ENCODE measurements around the gene NPHS1.

Gene NPHS1

GRCh38 chr19:35783469-35784434 lies 68.6 kb downstream of the NPHS1 start:
- Histone ChIP-seq H3K4me3 (ENCODE audit: low read depth, low read length) (no peak overlapping the region), H3K36me3 (ENCODE audit: control insufficient read depth in 2 of 2, insufficient read depth in 1 of 2, low read length in 2 of 2) (peaks cover 38 to 42% of the 10 kb centered on the region in 2 experiments), H3K27ac (ENCODE audit: extremely low read depth, low read depth, low read length) (no peak overlapping the region), H3K4me1 (ENCODE audit: control insufficient read depth, insufficient read depth, low read length) (no peaks in the 10 kb centered on the region), H3K9me3 (ENCODE audit: control insufficient read depth, insufficient read depth, low read depth, low read length) (no peaks in the 10 kb centered on the region)
- ChIA-PET POLR2A (interaction anchor here (0.7 to 1.1 kb wide), 3 partner anchors 24 to 38 kb away, joined by 3 to 8 read pairs (median 5); partner anchors contain the start of genes LIN37, PSENEN and U2AF1L4), CTCF (no interaction called here)
- 0 out of 2 replicates have a peak, but pooled peaks have one; percentile 10 for TF ChIP-seq HIC1 (tag by site-specific recombination; IDR thresholded peaks at IDR 0.05)
- no peak for TF ChIP-seq ZNF544 (tag by site-specific recombination; IDR thresholded peaks at IDR 0.05)
- 0 out of 2 replicates have a peak, but pooled peaks have one; percentile 17 for TF ChIP-seq ZEB2 (tag by site-specific recombination; IDR thresholded peaks at IDR 0.05)
- no peak for TF ChIP-seq ZNF239 (tag by site-specific recombination; IDR thresholded peaks at IDR 0.05)
- TF ChIP-seq ZNF341 (tag by site-specific recombination; IDR thresholded peaks at IDR 0.05; ENCODE audit: low read depth): peak; percentile 69
- no peak for TF ChIP-seq ZNF776 (tag by site-specific recombination; IDR thresholded peaks at IDR 0.05; ENCODE audit: borderline replicate concordance)
- peak; percentile 54; the same call in 1 of the 2 replicates for TF ChIP-seq ZBTB10 (tag by site-specific recombination; IDR thresholded peaks at IDR 0.05)
- no peak for TF ChIP-seq ZBTB21 (tag by site-specific recombination; IDR thresholded peaks at IDR 0.05)
- TF ChIP-seq GLIS2 (tag by site-specific recombination; IDR thresholded peaks at IDR 0.05): peak; percentile 56; the same call in 1 of the 2 replicates
- TF ChIP-seq SP2 (tag by site-specific recombination; IDR thresholded peaks at IDR 0.05): 0 out of 2 replicates have a peak, but pooled peaks have one; percentile 13
- TF ChIP-seq BCL11A (tag by site-specific recombination; IDR thresholded peaks at IDR 0.05; ENCODE audit: low read depth): 0 out of 2 replicates have a peak, but pooled peaks have one; percentile 16
- 0 out of 2 replicates have a peak, but pooled peaks have one; percentile 15 for TF ChIP-seq CTCF (tag by site-specific recombination; IDR thresholded peaks at IDR 0.05)
- TF ChIP-seq BCL11B (tag by site-specific recombination; IDR thresholded peaks at IDR 0.05; ENCODE audit: low read depth): peak; percentile 24; the same call in 1 of the 2 replicates

GRCh38 chr19:35782589-35782988 lies 69.7 kb downstream of the NPHS1 start:
- Histone ChIP-seq H3K4me1 (ENCODE audit: control insufficient read depth, insufficient read depth, low read length) (no peaks in the 10 kb centered on the region), H3K9me3 (ENCODE audit: control insufficient read depth, insufficient read depth, low read depth, low read length) (no peaks in the 10 kb centered on the region), H3K27ac (ENCODE audit: extremely low read depth, low read depth, low read length) (no peak overlapping the region), H3K4me3 (ENCODE audit: low read depth, low read length) (no peak overlapping the region), H3K36me3 (ENCODE audit: control insufficient read depth in 2 of 2, insufficient read depth in 1 of 2, low read length in 2 of 2) (peaks cover 43 to 47% of the 10 kb centered on the region in 2 experiments)
- ChIA-PET POLR2A (interaction anchor here (1.1 kb wide), 1 partner anchor 21 kb away, joined by 3 read pairs; no protein-coding TSS in a partner anchor), CTCF (no interaction called here)
- peak; percentile 43; the same call in 1 of the 2 replicates for TF ChIP-seq HIC1 (tag by site-specific recombination; IDR thresholded peaks at IDR 0.05)
- no peak for TF ChIP-seq KLF7 (tag by site-specific recombination; IDR thresholded peaks at IDR 0.05; ENCODE audit: borderline replicate concordance)

Measured in HEK293 (cell line).